ENCODE data around the gene EEF2K. TPM values are rescaled to one million over a fixed set of nuclear protein-coding genes. Genes with fewer than 3 reads are reported as not detected.

EEF2K gene
- total and polyA plus RNA-seq, 5 donors, result 15.0 to 38.3 (median 28.8) TPM

DNA sequence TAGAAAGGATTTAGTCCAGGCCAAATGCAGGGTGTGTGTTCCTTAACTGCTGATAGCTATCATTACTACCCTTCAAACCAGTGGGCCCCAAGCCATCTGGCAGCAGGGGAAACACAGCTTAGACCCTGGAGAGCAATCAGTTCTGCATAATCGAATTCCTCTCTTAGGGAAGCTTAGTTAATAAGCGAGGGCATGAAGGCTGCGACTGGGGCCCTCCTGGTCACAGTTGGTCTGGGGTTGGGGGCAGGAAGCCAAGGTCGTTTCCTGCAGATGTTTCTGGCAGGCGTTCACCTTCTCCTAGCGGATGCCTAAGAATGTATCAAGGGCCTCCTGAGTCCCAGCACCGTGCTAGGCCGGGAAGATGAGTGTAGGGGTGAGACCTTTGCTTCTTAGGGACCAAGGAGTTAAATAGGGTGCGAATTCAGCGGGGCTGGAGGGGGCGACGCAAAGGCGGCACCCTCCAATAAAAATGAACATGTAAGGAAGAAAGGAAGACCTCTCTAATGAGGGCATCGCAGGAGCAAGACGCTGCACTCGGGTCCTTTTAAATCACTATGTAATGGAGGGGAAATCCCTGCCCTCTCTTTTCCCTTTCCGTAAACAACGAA lies 16.5 kb upstream of the EEF2K start:
- Histone ChIP-seq H3K27me3 (ENCODE audit: control insufficient read depth, insufficient read depth) (no peaks in the 10 kb centered on the region), H3K9me3 (ENCODE audit: control insufficient read depth, low read length) (no peaks in the 10 kb centered on the region), H3K4me1 (ENCODE audit: control insufficient read depth, insufficient read depth, low read length) (peaks cover 6% of the 10 kb centered on the region), H3K27ac (ENCODE audit: low read length) (peak overlapping the region; percentile 63), H3K4me3 (ENCODE audit: low read length) (peak overlapping the region; percentile 37)
- intact Hi-C loops (cut with DNase I), result loop anchor here (5.0 kb wide), 3 partner anchors 112 to 237 kb away; partner anchors contain the start of genes PDZD9 (in 4 of the 4) and UQCRC2 (in 1 of the 4)
- WGBS, result 5% methylated on average over 18 of the region's 18 CpGs
- DNase-seq (peak; percentile 65 to 86 (median 81)), ATAC-seq (no peak)

GRCh38 chr16:22190081-22190775 lies 15.8 kb upstream of the EEF2K start:
- H3K9me3 ChIP-seq (ENCODE audit: control insufficient read depth, low read length), result no peaks in the 10 kb centered on the region
- peaks cover 6% of the 10 kb centered on the region for H3K4me1 ChIP-seq (ENCODE audit: control insufficient read depth, insufficient read depth, low read length)
- no peaks in the 10 kb centered on the region for H3K27me3 ChIP-seq (ENCODE audit: control insufficient read depth, insufficient read depth)
- DNase-seq, result peak in 2 of 3 donors; percentile 90 to 100
- intact Hi-C loops (cut with DNase I), result no loop called here
- under 1% methylated on average over 72 of the region's 72 CpGs for WGBS
- H3K27ac ChIP-seq (ENCODE audit: low read length), result peak overlapping the region; percentile 63
- H3K4me3 ChIP-seq (ENCODE audit: low read length), result peak overlapping the region; percentile 37
- peak; percentile 81 to 83 for ATAC-seq

- DNase-seq (peak; percentile 100), ATAC-seq (peak; percentile 86 to 89)
- peaks cover 6% of the 10 kb centered on the region for H3K4me1 ChIP-seq (ENCODE audit: control insufficient read depth, insufficient read depth, low read length)
- no peaks in the 10 kb centered on the region for H3K27me3 ChIP-seq (ENCODE audit: control insufficient read depth, insufficient read depth)
- H3K9me3 ChIP-seq (ENCODE audit: control insufficient read depth, low read length), result no peaks in the 10 kb centered on the region
- WGBS, result under 1% methylated on average over 43 of the region's 43 CpGs
- H3K27ac ChIP-seq (ENCODE audit: low read length), result peak overlapping the region; percentile 80
- peak overlapping the region; percentile 23 for H3K4me3 ChIP-seq (ENCODE audit: low read length)
- intact Hi-C loops (cut with DNase I), result no loop called here
These were observed 15.1 kb upstream of the EEF2K start for GRCh38 chr16:22190776-22191531.

GRCh38 chr16:22191532-22192260 lies 14.4 kb upstream of the EEF2K start:
- DNase-seq (peak in 1 of 3 donors; percentile 55), ATAC-seq (no peak)
- Histone ChIP-seq H3K27ac (ENCODE audit: low read length) (peak overlapping the region; percentile 99), H3K27me3 (ENCODE audit: control insufficient read depth, insufficient read depth) (no peaks in the 10 kb centered on the region), H3K9me3 (ENCODE audit: control insufficient read depth, low read length) (no peaks in the 10 kb centered on the region), H3K4me1 (ENCODE audit: control insufficient read depth, insufficient read depth, low read length) (peaks cover 6% of the 10 kb centered on the region), H3K4me3 (ENCODE audit: low read length) (peak overlapping the region; percentile 23)
- intact Hi-C loops (cut with DNase I), result no loop called here
- WGBS, result 6% methylated on average over 9 of the region's 9 CpGs

- Histone ChIP-seq H3K27ac (ENCODE audit: low read length) (peak overlapping the region; percentile 99), H3K4me3 (ENCODE audit: low read length) (peak overlapping the region; percentile 23), H3K4me1 (ENCODE audit: control insufficient read depth, insufficient read depth, low read length) (peaks cover 6% of the 10 kb centered on the region), H3K27me3 (ENCODE audit: control insufficient read depth, insufficient read depth) (no peaks in the 10 kb centered on the region), H3K9me3 (ENCODE audit: control insufficient read depth, low read length) (no peaks in the 10 kb centered on the region)
- DNase-seq, result peak; percentile 90 to 94 (median 90)
- 18% methylated on average over 16 of the region's 16 CpGs for WGBS
- intact Hi-C loops (cut with DNase I), result no loop called here
- ATAC-seq, result peak; percentile 38 to 41
These were observed 13.6 kb upstream of the EEF2K start for GRCh38 chr16:22192261-22193062.

- no peaks in the 10 kb centered on the region for H3K9me3 ChIP-seq (ENCODE audit: control insufficient read depth, low read length)
- 89% methylated on average over 2 of the region's 2 CpGs for WGBS
- intact Hi-C loops (cut with DNase I), result no loop called here
- peak overlapping the region; percentile 75 for H3K27ac ChIP-seq (ENCODE audit: low read length)
- ATAC-seq, result no peak
- H3K4me1 ChIP-seq (ENCODE audit: control insufficient read depth, insufficient read depth, low read length), result peaks cover 6% of the 10 kb centered on the region
- no peak overlapping the region for H3K4me3 ChIP-seq (ENCODE audit: low read length)
- H3K27me3 ChIP-seq (ENCODE audit: control insufficient read depth, insufficient read depth), result no peaks in the 10 kb centered on the region
- peak in 1 of 3 donors; percentile 35 for DNase-seq
These were observed 13.0 kb upstream of the EEF2K start for GRCh38 chr16:22193063-22193411.

DNA sequence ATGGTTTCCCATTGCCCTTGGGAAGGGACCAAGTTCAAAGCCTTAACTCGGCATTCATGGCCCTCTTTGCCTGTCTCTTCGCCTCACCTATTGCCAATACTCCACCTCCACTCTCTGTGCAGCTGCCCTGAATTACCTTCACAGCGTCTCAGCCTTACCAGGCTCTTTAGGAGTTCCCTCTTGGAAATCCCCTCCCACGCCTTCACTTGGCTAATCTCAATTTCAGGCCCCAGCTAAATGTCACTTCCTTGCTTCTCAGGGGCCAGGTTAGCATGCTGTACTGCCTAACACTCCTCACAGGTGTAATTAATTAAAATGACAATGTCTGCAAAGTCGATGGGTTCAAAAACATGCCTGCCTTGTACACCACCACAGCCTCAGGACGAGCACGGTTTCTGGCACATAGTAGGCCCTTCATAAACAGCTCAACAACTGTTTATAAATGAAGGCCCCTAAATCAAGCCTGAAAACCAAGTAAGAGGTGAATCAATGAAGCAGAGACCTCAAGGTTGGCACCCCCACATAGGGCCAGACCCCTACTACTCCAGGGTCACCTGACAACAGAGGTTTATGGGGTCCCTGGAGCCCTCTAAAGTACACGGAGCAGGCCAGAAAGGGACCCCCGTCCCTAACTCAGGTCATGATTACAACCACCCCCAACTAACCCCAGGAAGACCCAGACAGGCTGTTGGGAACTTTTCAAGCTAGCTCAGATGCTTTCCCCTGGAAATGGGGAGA lies 11.2 kb upstream of the EEF2K start:
- DNase-seq, result no peak
- no peak for ATAC-seq

DNA sequence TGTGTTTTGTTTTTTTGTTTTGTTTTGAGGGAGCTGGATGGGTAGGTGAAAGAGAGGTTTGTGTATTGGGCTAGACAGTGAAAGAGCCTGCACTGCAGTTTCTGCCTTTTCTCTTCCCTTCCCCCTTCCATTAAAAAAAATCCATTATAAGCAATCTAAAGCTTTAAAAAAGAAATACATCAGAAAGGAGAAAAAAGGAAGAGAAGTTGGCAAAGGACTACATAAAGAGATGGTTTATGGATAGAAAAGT lies 10.7 kb upstream of the EEF2K start:
- no peak for DNase-seq
- intact Hi-C loops (cut with DNase I), result loop anchor here in 2 of 4 donors (5.0 kb wide), 1 partner anchor 102 kb away; the partner anchor contains the start of gene POLR3E (in 2 of the 2)
- Histone ChIP-seq H3K9me3 (ENCODE audit: control insufficient read depth, low read length) (no peaks in the 10 kb centered on the region), H3K4me3 (ENCODE audit: low read length) (no peak overlapping the region), H3K4me1 (ENCODE audit: control insufficient read depth, insufficient read depth, low read length) (no peaks in the 10 kb centered on the region), H3K27ac (ENCODE audit: low read length) (no peak overlapping the region), H3K27me3 (ENCODE audit: control insufficient read depth, insufficient read depth) (no peaks in the 10 kb centered on the region)
- no peak for ATAC-seq

More for the DNA sequence above, 11.2 kb upstream of the EEF2K start:
- Histone ChIP-seq H3K27ac (ENCODE audit: low read length) (no peak overlapping the region), H3K4me1 (ENCODE audit: control insufficient read depth, insufficient read depth, low read length) (no peaks in the 10 kb centered on the region), H3K27me3 (ENCODE audit: control insufficient read depth, insufficient read depth) (no peaks in the 10 kb centered on the region), H3K9me3 (ENCODE audit: control insufficient read depth, low read length) (no peaks in the 10 kb centered on the region), H3K4me3 (ENCODE audit: low read length) (no peak overlapping the region)
- intact Hi-C loops (cut with DNase I), result loop anchor here in 2 of 4 donors (5.0 kb wide), 1 partner anchor 102 kb away; the partner anchor contains the start of gene POLR3E (in 2 of the 2)
- 84% methylated on average over 9 of the region's 9 CpGs for WGBS

- Histone ChIP-seq H3K4me1 (ENCODE audit: control insufficient read depth, insufficient read depth, low read length) (no peaks in the 10 kb centered on the region), H3K9me3 (ENCODE audit: control insufficient read depth, low read length) (no peaks in the 10 kb centered on the region), H3K4me3 (ENCODE audit: low read length) (peak overlapping the region; percentile 69), H3K27ac (ENCODE audit: low read length) (peak overlapping the region; percentile 37), H3K27me3 (ENCODE audit: control insufficient read depth, insufficient read depth) (no peaks in the 10 kb centered on the region)
- peak; percentile 85 to 94 (median 94) for DNase-seq
- WGBS, result 2% methylated on average over 39 of the region's 39 CpGs
- intact Hi-C loops (cut with DNase I), result loop anchor here in 3 of 4 donors (2.0 to 5.0 kb wide), 2 partner anchors 101 to 103 kb away; partner anchors contain the start of gene POLR3E (in 2 of the 3)
- ATAC-seq, result peak; percentile 42 to 51
These were observed 10.2 kb upstream of the EEF2K start for GRCh38 chr16:22195695-22196558.

All from right cardiac atrium (tissue), 5 donors.